ENCODE results near the gene MAPK10.

The MAPK10 gene

DNA sequence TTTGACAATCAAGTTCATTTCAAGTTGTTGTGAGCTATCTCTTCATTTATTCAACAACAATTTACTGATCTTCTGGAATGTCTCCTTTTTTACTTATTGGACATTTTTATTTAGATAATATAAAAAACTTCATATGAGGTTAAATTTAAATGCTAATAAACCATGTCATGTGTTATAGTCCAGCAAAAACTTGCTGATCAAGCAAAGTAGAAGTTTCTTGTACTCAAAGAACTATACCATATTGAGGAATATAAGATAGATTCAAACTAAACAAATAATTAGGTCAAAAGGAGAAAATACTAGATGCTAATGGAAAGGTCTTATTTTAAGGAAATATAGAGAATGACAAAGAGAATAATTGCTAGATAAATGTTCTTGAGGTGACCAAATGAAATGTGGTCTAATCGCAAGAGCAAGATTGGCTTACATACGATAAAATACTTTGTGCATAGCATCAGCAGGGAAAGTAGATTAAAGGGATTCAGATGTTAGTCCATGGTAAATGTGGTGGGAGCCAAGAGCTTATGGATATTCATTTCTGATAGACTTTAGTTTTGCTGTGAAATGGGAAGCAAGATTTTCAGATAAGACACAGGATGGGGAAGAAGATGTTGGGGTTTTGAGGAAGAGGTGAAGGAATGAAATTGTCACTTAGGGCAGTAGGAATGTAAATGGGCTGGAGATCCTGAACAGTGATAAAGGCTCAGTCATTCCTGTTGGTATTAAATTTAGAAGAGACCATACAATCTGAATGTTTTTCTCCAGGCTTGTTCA, 229.5 kb downstream of the MAPK10 start:
- POLR2A ChIA-PET (ENCODE audit: low non-redundant PET), result no interaction called here
- no peak overlapping the region for H3K27ac ChIP-seq
- CTCF ChIA-PET, result interaction anchor here (0.6 kb wide), 1 partner anchor 807 kb away, joined by 3 read pairs; no protein-coding TSS in a partner anchor
- TF ChIP-seq, protein P1, sequence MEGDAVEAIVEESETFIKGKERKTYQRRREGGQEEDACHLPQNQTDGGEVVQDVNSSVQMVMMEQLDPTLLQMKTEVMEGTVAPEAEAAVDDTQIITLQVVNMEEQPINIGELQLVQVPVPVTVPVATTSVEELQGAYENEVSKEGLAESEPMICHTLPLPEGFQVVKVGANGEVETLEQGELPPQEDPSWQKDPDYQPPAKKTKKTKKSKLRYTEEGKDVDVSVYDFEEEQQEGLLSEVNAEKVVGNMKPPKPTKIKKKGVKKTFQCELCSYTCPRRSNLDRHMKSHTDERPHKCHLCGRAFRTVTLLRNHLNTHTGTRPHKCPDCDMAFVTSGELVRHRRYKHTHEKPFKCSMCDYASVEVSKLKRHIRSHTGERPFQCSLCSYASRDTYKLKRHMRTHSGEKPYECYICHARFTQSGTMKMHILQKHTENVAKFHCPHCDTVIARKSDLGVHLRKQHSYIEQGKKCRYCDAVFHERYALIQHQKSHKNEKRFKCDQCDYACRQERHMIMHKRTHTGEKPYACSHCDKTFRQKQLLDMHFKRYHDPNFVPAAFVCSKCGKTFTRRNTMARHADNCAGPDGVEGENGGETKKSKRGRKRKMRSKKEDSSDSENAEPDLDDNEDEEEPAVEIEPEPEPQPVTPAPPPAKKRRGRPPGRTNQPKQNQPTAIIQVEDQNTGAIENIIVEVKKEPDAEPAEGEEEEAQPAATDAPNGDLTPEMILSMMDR (conservative IDR thresholded peaks at IDR 0.05; ENCODE audit: low read depth), result no peak
- no peak for DNase-seq (ENCODE audit: low spot score)

DNA sequence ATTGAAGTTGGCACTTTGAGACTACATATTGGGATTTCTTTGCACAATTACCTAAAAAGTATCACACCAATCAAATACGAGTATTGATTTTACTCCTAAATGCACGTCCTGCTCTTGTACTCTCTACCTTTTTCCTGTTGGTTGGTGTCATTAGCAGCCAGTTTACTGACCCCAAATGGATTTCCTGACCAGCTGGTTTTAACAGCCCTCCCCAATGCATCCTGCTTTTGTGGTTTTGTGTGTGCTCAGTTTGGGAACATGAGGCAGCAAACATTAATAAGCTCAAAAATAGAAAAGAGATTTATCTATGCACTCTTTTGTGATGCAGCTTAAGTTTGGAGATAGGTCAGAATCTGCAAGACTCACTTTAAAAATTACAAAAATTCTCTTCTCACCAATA, 230.3 kb downstream of the MAPK10 start:
- no peak for DNase-seq (ENCODE audit: low spot score)
- no peak overlapping the region for H3K27ac ChIP-seq
- CTCF ChIA-PET, result interaction anchor here (0.6 kb wide), 1 partner anchor 808 kb away, joined by 3 read pairs; no protein-coding TSS in a partner anchor
- POLR2A ChIA-PET (ENCODE audit: low non-redundant PET), result no interaction called here
- TF ChIP-seq, protein P1 (conservative IDR thresholded peaks at IDR 0.05; ENCODE audit: low read depth), result no peak

DNA sequence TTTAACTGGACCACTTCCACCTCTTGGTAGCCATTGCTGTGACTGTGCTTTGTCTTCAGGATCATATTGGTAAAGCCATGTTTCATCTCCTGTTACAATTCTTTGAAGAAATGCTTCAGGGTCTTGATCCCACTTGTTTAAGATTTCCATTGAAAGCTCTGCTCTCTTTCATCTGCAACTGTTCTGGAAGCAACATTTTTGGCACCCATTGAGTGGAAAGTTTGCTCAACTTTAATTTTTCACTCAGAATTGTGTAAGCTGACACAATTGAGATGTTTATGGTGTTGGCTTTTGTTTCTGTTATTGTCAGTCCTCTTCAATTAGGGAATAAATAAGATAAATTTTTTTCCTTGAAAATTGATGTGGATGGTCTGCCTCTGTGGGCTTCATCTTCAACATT, 237.4 kb downstream of the MAPK10 start:
- POLR2A ChIA-PET (ENCODE audit: low non-redundant PET), result no interaction called here
- no peak overlapping the region for H3K27ac ChIP-seq
- no peak for DNase-seq (ENCODE audit: low spot score)
- CTCF ChIA-PET, result interaction anchor here (0.6 kb wide), 1 partner anchor 109 kb away, joined by 7 read pairs; no protein-coding TSS in a partner anchor
- TF ChIP-seq, protein P1 (conservative IDR thresholded peaks at IDR 0.05; ENCODE audit: low read depth), result no peak

DNA sequence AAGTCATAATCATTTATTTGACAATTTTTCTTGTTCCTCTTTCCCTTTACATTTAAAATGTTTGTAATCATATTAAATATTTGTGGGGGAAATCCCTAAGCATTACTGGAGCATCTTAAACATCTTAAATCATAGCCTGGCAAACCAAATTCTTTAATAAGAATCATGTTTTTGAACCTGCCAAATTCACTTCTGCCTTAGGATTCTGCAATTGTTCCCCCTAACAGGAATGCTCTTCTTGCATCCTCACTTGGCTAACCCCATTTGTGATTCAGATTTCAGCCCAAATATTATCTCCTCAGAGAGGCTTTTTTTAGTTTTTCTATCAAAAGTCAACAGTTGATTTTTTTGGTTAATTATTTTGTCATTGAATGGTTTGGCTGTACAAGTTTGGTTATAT, 241.1 kb downstream of the MAPK10 start:
- H3K27ac ChIP-seq, result no peak overlapping the region

DNA sequence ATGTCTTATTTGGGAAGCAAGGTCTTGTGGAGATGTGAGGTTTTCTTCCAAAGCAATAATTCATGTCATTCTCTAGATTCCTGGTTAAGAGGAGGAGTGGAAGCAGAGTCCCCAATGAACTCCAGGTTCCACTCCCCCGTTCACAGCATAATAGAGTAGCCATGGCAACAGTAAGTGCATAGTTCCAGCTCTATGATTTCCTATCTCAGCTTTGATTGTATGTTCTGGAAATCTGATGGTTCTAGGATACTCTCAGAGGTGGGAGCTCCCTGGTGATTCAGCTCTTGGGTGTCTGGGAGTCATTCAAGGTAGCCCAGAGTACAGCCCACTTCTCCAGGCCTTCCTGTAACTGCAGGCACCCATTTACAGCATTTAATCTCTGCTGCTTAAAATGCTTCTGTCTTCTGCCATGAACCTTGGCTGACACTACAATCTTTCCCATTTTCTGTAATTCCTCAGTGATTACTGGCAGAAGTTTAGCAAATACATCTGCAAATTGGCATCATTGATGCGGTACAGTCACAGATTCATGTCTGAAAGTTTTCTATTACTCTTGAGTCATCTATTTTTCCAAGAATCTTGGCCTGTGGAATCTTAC, 242.0 kb downstream of the MAPK10 start:
- ChIA-PET CTCF (no interaction called here), POLR2A (ENCODE audit: low non-redundant PET) (no interaction called here)
- peak; percentile 5 for DNase-seq (ENCODE audit: low spot score)
- TF ChIP-seq, protein P1 (conservative IDR thresholded peaks at IDR 0.05; ENCODE audit: low read depth), result no peak
- no peak overlapping the region for H3K27ac ChIP-seq

More for the DNA sequence above, 241.1 kb downstream of the MAPK10 start:
- ChIA-PET POLR2A (ENCODE audit: low non-redundant PET) (no interaction called here), CTCF (no interaction called here)
- no peak for DNase-seq (ENCODE audit: low spot score)
- TF ChIP-seq, protein P1 (conservative IDR thresholded peaks at IDR 0.05; ENCODE audit: low read depth), result no peak

DNA sequence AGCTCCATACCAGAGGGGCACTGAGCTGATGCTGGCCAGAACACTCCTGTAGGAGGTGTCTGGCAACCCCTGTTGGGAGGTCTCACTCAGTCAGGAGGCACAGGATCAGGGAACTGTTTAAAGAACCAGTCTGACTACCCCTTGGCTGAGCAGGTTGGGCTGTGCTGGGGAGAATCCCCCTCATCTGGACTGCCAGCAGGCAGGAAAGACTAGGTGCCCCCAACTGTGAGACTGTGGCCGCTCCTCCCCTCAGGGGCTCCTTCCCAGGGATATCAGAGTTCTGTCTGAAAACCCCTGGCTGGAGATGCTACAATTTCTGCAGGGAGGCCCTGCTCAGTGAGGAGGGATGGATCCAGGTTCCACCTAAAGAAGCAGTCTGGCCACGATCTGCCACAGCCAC, 245.3 kb downstream of the MAPK10 start:
- no peak for DNase-seq (ENCODE audit: low spot score)
- POLR2A ChIA-PET (ENCODE audit: low non-redundant PET), result no interaction called here
- no peak overlapping the region for H3K27ac ChIP-seq
- CTCF ChIA-PET, result no interaction called here
- TF ChIP-seq, protein P1 (conservative IDR thresholded peaks at IDR 0.05; ENCODE audit: low read depth), result no peak

Measured in RWPE1 (cell line).